T-helper 1 cell treated with Interleukin-12 subunit alpha and Interleukin-12 subunit beta and Interleukin-4 antibody, amounts not matched to agents 30 μg/mL and 1 μg/mL, for 36 hours (primary cell): ENCODE measurements around the gene AFF2.

Experiments used
- H3K27ac Mint-ChIP-seq: one replicate; pipeline ENCODE4 v1.8.0; 2021; ENCODE audit warnings: mild to moderate bottlenecking, mixed read lengths
- H3K27me3 Mint-ChIP-seq: one replicate; pipeline ENCODE4 v1.8.0; 2021; ENCODE audit warnings: low read depth, mixed read lengths
- H3K36me3 Mint-ChIP-seq: one replicate; pipeline ENCODE4 v1.8.0; 2021; ENCODE audit warnings: low read depth, mixed read lengths
- H3K4me1 Mint-ChIP-seq: one replicate; pipeline ENCODE4 v1.8.0; 2021; ENCODE audit warnings: low read depth, mixed read lengths
- H3K4me3 Mint-ChIP-seq: one replicate; pipeline ENCODE4 v1.8.0; 2021; ENCODE audit warnings: mild to moderate bottlenecking, moderate library complexity, mixed read lengths
- H3K9me3 Mint-ChIP-seq: one replicate; pipeline ENCODE4 v1.8.0; 2021; ENCODE audit warnings: mixed read lengths

The AFF2 gene

GRCh38 chrX:149022485-149022884, 522.1 kb downstream of the AFF2 start:
- no peak overlapping the region for H3K27ac Mint-ChIP-seq
- H3K4me3 Mint-ChIP-seq: no peak overlapping the region
- H3K36me3 Mint-ChIP-seq: no peaks in the 10 kb centered on the region
- H3K27me3 Mint-ChIP-seq: no peaks in the 10 kb centered on the region
- no peaks in the 10 kb centered on the region for H3K4me1 Mint-ChIP-seq
- H3K9me3 Mint-ChIP-seq: peaks cover 7% of the 10 kb centered on the region

GRCh38 chrX:149032449-149032848, 532.0 kb downstream of the AFF2 start:
- H3K36me3 Mint-ChIP-seq: no peaks in the 10 kb centered on the region
- H3K27ac Mint-ChIP-seq: no peak overlapping the region
- H3K4me3 Mint-ChIP-seq: no peak overlapping the region
- H3K27me3 Mint-ChIP-seq: no peaks in the 10 kb centered on the region
- H3K4me1 Mint-ChIP-seq: no peaks in the 10 kb centered on the region
- H3K9me3 Mint-ChIP-seq: no peaks in the 10 kb centered on the region

- Mint-ChIP-seq H3K4me3 (no peak overlapping the region), H3K9me3 (no peaks in the 10 kb centered on the region), H3K27me3 (no peaks in the 10 kb centered on the region), H3K4me1 (no peaks in the 10 kb centered on the region), H3K36me3 (no peaks in the 10 kb centered on the region), H3K27ac (no peak overlapping the region)
Observed at GRCh38 chrX:149036086-149036485, 535.7 kb downstream of the AFF2 start.

- Mint-ChIP-seq H3K36me3 (no peaks in the 10 kb centered on the region), H3K4me3 (no peak overlapping the region), H3K4me1 (no peaks in the 10 kb centered on the region), H3K27me3 (no peaks in the 10 kb centered on the region), H3K9me3 (no peaks in the 10 kb centered on the region), H3K27ac (no peak overlapping the region)
Observed at GRCh38 chrX:149037281-149037870, 537.0 kb downstream of the AFF2 start.

- Mint-ChIP-seq H3K4me1 (no peaks in the 10 kb centered on the region), H3K36me3 (no peaks in the 10 kb centered on the region), H3K9me3 (no peaks in the 10 kb centered on the region)
Observed at GRCh38 chrX:149039057-149039456, 538.6 kb downstream of the AFF2 start.

GRCh38 chrX:149040873-149041535, 540.6 kb downstream of the AFF2 start:
- no peaks in the 10 kb centered on the region for H3K27me3 Mint-ChIP-seq
- H3K36me3 Mint-ChIP-seq: no peaks in the 10 kb centered on the region
- no peaks in the 10 kb centered on the region for H3K4me1 Mint-ChIP-seq
- no peak overlapping the region for H3K4me3 Mint-ChIP-seq
- no peak overlapping the region for H3K27ac Mint-ChIP-seq
- H3K9me3 Mint-ChIP-seq: no peaks in the 10 kb centered on the region

More at GRCh38 chrX:149039057-149039456, 538.6 kb downstream of the AFF2 start:
- Mint-ChIP-seq H3K4me3 (no peak overlapping the region), H3K27me3 (no peaks in the 10 kb centered on the region), H3K27ac (no peak overlapping the region)

DNA sequence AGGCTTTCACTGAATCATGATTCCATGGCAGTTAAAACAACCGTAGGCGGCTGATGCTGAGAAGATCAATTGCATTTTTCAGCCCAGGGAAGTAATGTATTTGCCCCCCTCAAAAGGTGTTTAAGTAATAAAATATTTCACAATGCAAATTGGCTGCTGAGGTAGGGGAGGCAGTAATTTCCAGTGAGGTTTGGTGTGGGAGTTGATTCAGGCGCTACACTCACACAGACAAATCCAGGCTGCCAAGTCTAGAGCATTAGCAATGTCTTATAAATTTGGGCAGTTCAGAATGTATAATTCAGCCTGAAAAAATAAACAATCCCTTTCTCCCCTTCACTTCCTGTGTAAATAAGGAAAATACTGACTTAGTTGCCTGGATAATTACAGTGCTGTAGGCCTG, 543.0 kb downstream of the AFF2 start:
- no peaks in the 10 kb centered on the region for H3K36me3 Mint-ChIP-seq
- no peak overlapping the region for H3K27ac Mint-ChIP-seq
- no peaks in the 10 kb centered on the region for H3K27me3 Mint-ChIP-seq
- no peaks in the 10 kb centered on the region for H3K4me1 Mint-ChIP-seq
- no peaks in the 10 kb centered on the region for H3K9me3 Mint-ChIP-seq
- H3K4me3 Mint-ChIP-seq: no peak overlapping the region

- H3K27me3 Mint-ChIP-seq: no peaks in the 10 kb centered on the region
- H3K36me3 Mint-ChIP-seq: no peaks in the 10 kb centered on the region
- H3K4me1 Mint-ChIP-seq: no peaks in the 10 kb centered on the region
- no peak overlapping the region for H3K27ac Mint-ChIP-seq
- no peaks in the 10 kb centered on the region for H3K9me3 Mint-ChIP-seq
- no peak overlapping the region for H3K4me3 Mint-ChIP-seq
Observed at GRCh38 chrX:149044471-149044870, 544.1 kb downstream of the AFF2 start.

- Mint-ChIP-seq H3K4me1 (no peaks in the 10 kb centered on the region), H3K9me3 (no peaks in the 10 kb centered on the region), H3K27ac (no peak overlapping the region), H3K36me3 (no peaks in the 10 kb centered on the region), H3K27me3 (no peaks in the 10 kb centered on the region), H3K4me3 (no peak overlapping the region)
Observed at GRCh38 chrX:149045645-149046210, 545.3 kb downstream of the AFF2 start.
